Breast epithelium (tissue), 4 donors: ENCODE results near the gene CMTM7. TPM values are rescaled to one million over a fixed set of nuclear protein-coding genes. Genes with fewer than 3 reads are reported as not detected.

ENCODE experiments used
- DNase-seq, 2 donors: peaks; one replicate each; pipeline ENCODE4 v3.0.0-alpha.2; 2019; ENCODE audit warnings: low spot score in 2 of 2
- H3K27ac ChIP-seq, 2 donors: fragments of 200-600 bp; sonication (generic) in 1 of 2; one replicate each; pipeline ENCODE4 v1.5.1; 2016 to 2019; ENCODE audit warnings: mild to moderate bottlenecking in 1 of 2
- H3K27me3 ChIP-seq, 2 donors: fragments of 200-600 bp; sonication (generic) in 1 of 2; one replicate each; pipeline versions ENCODE4 v1.5.1 to v1.6.0; 2017 to 2019; ENCODE audit warnings: control low read depth in 1 of 2, mild to moderate bottlenecking in 1 of 2
- H3K36me3 ChIP-seq: fragments of 200-600 bp; one replicate; pipeline ENCODE4 v1.5.1; 2019
- H3K4me1 ChIP-seq, 2 donors: fragments of 200-600 bp; sonication (generic); one replicate each; pipeline ENCODE4 v1.5.1; 2016 to 2019; ENCODE audit warnings: control low read depth in 1 of 2
- H3K4me3 ChIP-seq, 3 donors: fragments of 200-600 bp; sonication (generic); 1 replicate in 2 of 3; 2 replicates in 1 of 3; pipeline ENCODE4 v1.5.1; 2016 to 2019; ENCODE audit warnings: mild to moderate bottlenecking in 3 of 3, moderate library complexity in 2 of 3
- H3K9me3 ChIP-seq, 2 donors: fragments of 200-600 bp; sonication (generic) in 1 of 2; one replicate each; pipeline ENCODE4 v1.5.1; 2016 to 2019; ENCODE audit warnings: control low read depth in 1 of 2
- CTCF ChIP-seq, 3 donors: fragments of 450-650 bp; IDR thresholded peaks; one replicate each; pipeline ENCODE4 v1.5.1; 2016 to 2017; ENCODE audit warnings: antibody characterized with exemption in 3 of 3, mild to moderate bottlenecking in 3 of 3, moderate library complexity in 3 of 3
- POLR2A ChIP-seq: fragments of 450-650 bp; IDR thresholded peaks from one replicate; pipeline ENCODE4 v1.6.1; 2016; ENCODE audit warnings: antibody characterized with exemption, mild to moderate bottlenecking, moderate library complexity
- POLR2AphosphoS5 ChIP-seq, 3 donors: sonication (generic); formaldehyde crosslinking; IDR thresholded peaks; one replicate each; pipeline ENCODE4 v1.6.1; 2017; ENCODE audit warnings: antibody characterized with exemption in 3 of 3
- intact Hi-C: fragments of 100-400 bp; cut with DNase I; formaldehyde crosslinking; loops from one replicate; pipeline ENCODE4 v1.15.1; 2023; ENCODE audit warnings: low total_unique reads
- total RNA-seq, 3 donors: library from RNA; depleted of rRNA; stranded (reverse); fragments of >200 nt; gene quantifications; one replicate each; pipeline ENCODE4 v1.1.0, GENCODE V29; 2016

CMTM7 gene
- total RNA-seq, 3 donors from 2014 or later: 16.8 to 111 (median 58.0) TPM

DNA sequence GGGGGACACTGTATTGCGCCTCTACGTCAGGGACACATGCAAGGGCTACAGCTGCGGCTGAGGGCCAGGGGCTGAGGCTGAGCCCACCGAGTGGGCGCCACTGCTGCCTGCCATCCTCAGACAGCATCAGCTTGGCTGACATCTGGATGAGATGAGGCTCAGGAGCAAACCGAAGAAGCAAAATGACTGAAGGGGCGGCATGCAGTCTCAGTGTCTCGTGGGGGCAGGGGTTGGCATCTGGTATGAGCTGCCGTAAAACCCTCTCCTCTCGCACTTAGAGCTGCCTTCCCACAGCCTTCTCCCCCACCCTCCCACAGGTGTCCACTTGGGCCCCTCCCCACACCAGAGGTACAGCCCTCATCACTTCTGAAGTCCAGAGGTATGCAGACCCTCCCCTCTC lies 24.2 kb upstream of the CMTM7 start:
- Histone ChIP-seq H3K27me3 (no peaks in the 10 kb centered on the region), H3K27ac (no peak overlapping the region), H3K36me3 (no peaks in the 10 kb centered on the region), H3K9me3 (no peaks in the 10 kb centered on the region), H3K4me3 (no peak overlapping the region), H3K4me1 (no peaks in the 10 kb centered on the region)
- intact Hi-C loops: no loop called here
- no peak for DNase-seq
- TF ChIP-seq POLR2A: no peak
- no peak for TF ChIP-seq POLR2AphosphoS5 (IDR thresholded peaks at IDR 0.05)
- no peak for TF ChIP-seq CTCF (IDR thresholded peaks at IDR 0.05)

DNA sequence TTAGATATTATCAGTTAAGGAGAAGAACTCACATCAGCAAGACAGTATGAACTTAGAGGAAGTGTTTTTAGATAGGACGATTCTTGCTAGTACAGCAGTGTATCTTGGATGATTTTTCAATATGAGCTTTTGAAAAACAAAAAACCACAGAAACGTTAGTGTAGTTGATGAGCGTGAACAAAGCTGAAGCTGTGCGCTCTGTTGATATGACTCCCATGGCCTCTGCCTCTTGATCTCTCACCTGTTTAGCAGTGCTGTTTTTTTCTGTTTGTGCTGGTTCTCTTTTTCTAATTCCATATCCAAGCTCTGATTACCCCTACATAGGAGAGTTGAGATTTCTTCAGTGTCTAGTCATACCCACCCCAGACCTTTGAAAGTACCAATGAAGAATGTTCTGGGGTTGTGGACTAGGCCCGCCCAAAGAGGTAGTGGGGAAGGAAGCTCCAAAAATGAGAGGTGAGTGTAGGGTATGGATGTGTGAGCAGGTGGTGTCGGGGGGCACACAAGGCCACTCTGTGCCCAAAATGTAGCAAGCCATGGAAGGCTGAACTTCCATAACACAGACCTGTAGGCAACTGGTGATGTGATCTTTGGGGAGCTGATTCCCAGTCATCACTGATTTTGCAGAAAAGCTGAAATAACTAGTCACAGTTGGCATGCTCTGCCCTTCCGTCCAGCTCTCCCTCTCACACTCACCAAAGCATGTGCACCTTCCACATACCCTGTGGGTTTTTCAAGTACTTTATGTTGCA lies 20.0 kb upstream of the CMTM7 start:
- intact Hi-C loops: no loop called here
- no peaks in the 10 kb centered on the region for H3K4me1 ChIP-seq
- no peaks in the 10 kb centered on the region for H3K36me3 ChIP-seq
- TF ChIP-seq POLR2A (no peak), POLR2AphosphoS5 (IDR thresholded peaks at IDR 0.05) (no peak), CTCF (IDR thresholded peaks at IDR 0.05) (no peak)
- H3K4me3 ChIP-seq: no peak overlapping the region
- H3K27me3 ChIP-seq: no peaks in the 10 kb centered on the region
- no peak for DNase-seq
- H3K9me3 ChIP-seq: no peaks in the 10 kb centered on the region
- no peak overlapping the region for H3K27ac ChIP-seq

GRCh38 chr3:32372213-32372490 lies 19.5 kb upstream of the CMTM7 start:
- TF ChIP-seq POLR2AphosphoS5 (IDR thresholded peaks at IDR 0.05) (no peak), POLR2A (no peak), CTCF (IDR thresholded peaks at IDR 0.05) (no peak)
- intact Hi-C loops: no loop called here
- Histone ChIP-seq H3K4me1 (no peaks in the 10 kb centered on the region), H3K4me3 (no peak overlapping the region), H3K27ac (no peak overlapping the region), H3K36me3 (no peaks in the 10 kb centered on the region), H3K9me3 (no peaks in the 10 kb centered on the region), H3K27me3 (no peaks in the 10 kb centered on the region)
- no peak for DNase-seq

- Histone ChIP-seq H3K4me1 (no peaks in the 10 kb centered on the region), H3K27ac (no peak overlapping the region), H3K9me3 (no peaks in the 10 kb centered on the region), H3K4me3 (no peak overlapping the region), H3K36me3 (no peaks in the 10 kb centered on the region), H3K27me3 (no peaks in the 10 kb centered on the region)
- intact Hi-C loops: no loop called here
- DNase-seq: no peak
- TF ChIP-seq CTCF (IDR thresholded peaks at IDR 0.05) (no peak), POLR2AphosphoS5 (IDR thresholded peaks at IDR 0.05) (no peak), POLR2A (no peak)
Measured at GRCh38 chr3:32373276-32373675, 18.4 kb upstream of the CMTM7 start.

DNA sequence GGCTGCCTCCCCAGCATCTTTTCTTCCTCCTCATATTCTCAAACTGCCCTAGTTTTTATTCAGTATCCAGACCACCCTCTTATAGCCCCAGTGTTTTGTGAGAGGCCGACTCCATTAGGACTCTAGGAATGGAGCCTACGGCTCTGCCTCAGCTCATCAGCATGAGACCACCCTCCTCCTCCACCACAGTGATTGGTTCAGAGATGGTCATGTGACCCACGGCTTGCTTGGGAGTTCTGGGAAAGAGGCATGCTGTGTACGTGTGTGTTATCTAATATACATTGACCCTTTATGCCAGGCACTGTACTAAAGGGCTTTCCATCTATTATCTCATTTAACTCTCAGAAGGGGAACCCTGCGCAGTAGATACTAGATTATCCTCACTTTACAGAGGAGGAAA lies 17.8 kb upstream of the CMTM7 start:
- Histone ChIP-seq H3K27ac (no peak overlapping the region), H3K4me3 (no peak overlapping the region), H3K36me3 (no peaks in the 10 kb centered on the region), H3K4me1 (no peaks in the 10 kb centered on the region), H3K27me3 (no peaks in the 10 kb centered on the region), H3K9me3 (no peaks in the 10 kb centered on the region)
- intact Hi-C loops: no loop called here
- DNase-seq: no peak
- TF ChIP-seq POLR2A: no peak
- no peak for TF ChIP-seq CTCF (IDR thresholded peaks at IDR 0.05)
- no peak for TF ChIP-seq POLR2AphosphoS5 (IDR thresholded peaks at IDR 0.05)
